HAP-1 (cell line): Measurements from ENCODE around the gene TSHZ2.

ENCODE experiments used
- DNase-seq, 2 experiments: peaks; one replicate each; pipeline ENCODE4 v3.0.0-alpha.2; 2016 to 2020; ENCODE audit warnings: low spot score in 2 of 2
- H3K27me3 ChIP-seq: fragments of 250-450 bp; sonication (Bioruptor Pico); 2 replicates; pipeline ENCODE4 v1.5.1; 2020; ENCODE audit warnings: low read depth, mild to moderate bottlenecking, moderate library complexity
- H3K36me3 ChIP-seq: fragments of 250-450 bp; sonication (Bioruptor Pico); replicated peaks from 2 replicates; pipeline ENCODE4 v1.5.1; 2020; ENCODE audit warnings: mild to moderate bottlenecking
- H3K4me1 ChIP-seq: fragments of 250-450 bp; sonication (Bioruptor Pico); 2 replicates; pipeline ENCODE4 v1.5.1; 2020; ENCODE audit warnings: mild to moderate bottlenecking
- H3K4me3 ChIP-seq: fragments of 250-450 bp; sonication (Bioruptor Pico); 2 replicates; pipeline ENCODE4 v1.5.1; 2020; ENCODE audit warnings: mild to moderate bottlenecking, moderate library complexity
- H3K9me3 ChIP-seq: fragments of 250-450 bp; sonication (Bioruptor Pico); 2 replicates; pipeline ENCODE4 v1.5.1; 2020; ENCODE audit warnings: mild to moderate bottlenecking, moderate library complexity
- in situ Hi-C: fragments of 300-500 bp; cut with MboI; formaldehyde crosslinking; loops from 3 replicates; pipeline ENCODE4 v1.14.3; 2020; ENCODE audit warnings: low sequenced_read_pairs, inconsistent platforms, mixed read lengths

Gene TSHZ2

GRCh38 chr20:52972190-52972937 is at the start of gene TSHZ2:
Gene TSHZ2, plus strand, starts transcription at chr20:52972358. Its CDS starts 936 bp downstream, at chr20:52973294.
- Histone ChIP-seq H3K27me3 (peaks cover 27% of the 10 kb centered on the region), H3K36me3 (no peaks in the 10 kb centered on the region), H3K4me3 (no peak within 1 kb of the TSS), H3K4me1 (no peaks in the 10 kb centered on the region), H3K9me3 (no peaks in the 10 kb centered on the region)
- DNase-seq, result no peak
- in situ Hi-C loops, result no loop called here

- H3K9me3 ChIP-seq, result no peaks in the 10 kb centered on the region
- no peaks in the 10 kb centered on the region for H3K36me3 ChIP-seq
- DNase-seq, result no peak
- H3K4me1 ChIP-seq, result no peaks in the 10 kb centered on the region
- H3K27me3 ChIP-seq, result no peaks in the 10 kb centered on the region
- in situ Hi-C loops, result no loop called here
- no peak overlapping the region for H3K4me3 ChIP-seq
Observed at GRCh38 chr20:52922436-52922835, 49.7 kb upstream of the TSHZ2 start.

GRCh38 chr20:52923123-52923937 is 48.8 kb upstream of the TSHZ2 start:
- H3K9me3 ChIP-seq, result no peaks in the 10 kb centered on the region
- no peaks in the 10 kb centered on the region for H3K4me1 ChIP-seq
- in situ Hi-C loops, result no loop called here
- DNase-seq, result no peak
- H3K4me3 ChIP-seq, result no peak overlapping the region
- H3K36me3 ChIP-seq, result no peaks in the 10 kb centered on the region
- no peaks in the 10 kb centered on the region for H3K27me3 ChIP-seq

- Histone ChIP-seq H3K36me3 (no peaks in the 10 kb centered on the region), H3K4me1 (no peaks in the 10 kb centered on the region), H3K9me3 (no peaks in the 10 kb centered on the region), H3K27me3 (no peaks in the 10 kb centered on the region), H3K4me3 (no peak overlapping the region)
- no peak for DNase-seq
- in situ Hi-C loops, result no loop called here
Observed at GRCh38 chr20:52924411-52925271, 47.5 kb upstream of the TSHZ2 start.

GRCh38 chr20:52926505-52926904 is 45.7 kb upstream of the TSHZ2 start:
- Histone ChIP-seq H3K27me3 (no peaks in the 10 kb centered on the region), H3K4me3 (no peak overlapping the region), H3K36me3 (no peaks in the 10 kb centered on the region), H3K4me1 (no peaks in the 10 kb centered on the region), H3K9me3 (no peaks in the 10 kb centered on the region)
- in situ Hi-C loops, result no loop called here
- DNase-seq, result no peak

- DNase-seq, result no peak
- H3K36me3 ChIP-seq, result no peaks in the 10 kb centered on the region
- H3K4me3 ChIP-seq, result no peak overlapping the region
- in situ Hi-C loops, result no loop called here
- H3K4me1 ChIP-seq, result no peaks in the 10 kb centered on the region
- H3K27me3 ChIP-seq, result no peaks in the 10 kb centered on the region
- no peaks in the 10 kb centered on the region for H3K9me3 ChIP-seq
Observed at GRCh38 chr20:52933867-52934266, 38.3 kb upstream of the TSHZ2 start.

GRCh38 chr20:52936351-52937340 is 35.5 kb upstream of the TSHZ2 start:
- DNase-seq, result no peak
- Histone ChIP-seq H3K9me3 (no peaks in the 10 kb centered on the region), H3K36me3 (no peaks in the 10 kb centered on the region), H3K27me3 (no peaks in the 10 kb centered on the region), H3K4me3 (no peak overlapping the region), H3K4me1 (no peaks in the 10 kb centered on the region)
- in situ Hi-C loops, result no loop called here

GRCh38 chr20:52937591-52938100 is 34.5 kb upstream of the TSHZ2 start:
- H3K9me3 ChIP-seq, result no peaks in the 10 kb centered on the region
- H3K4me3 ChIP-seq, result no peak overlapping the region
- no peaks in the 10 kb centered on the region for H3K36me3 ChIP-seq
- no peaks in the 10 kb centered on the region for H3K4me1 ChIP-seq
- in situ Hi-C loops, result no loop called here
- H3K27me3 ChIP-seq, result no peaks in the 10 kb centered on the region
- DNase-seq, result no peak

GRCh38 chr20:52939141-52939540 is 33.0 kb upstream of the TSHZ2 start:
- Histone ChIP-seq H3K4me3 (no peak overlapping the region), H3K4me1 (no peaks in the 10 kb centered on the region), H3K27me3 (no peaks in the 10 kb centered on the region), H3K36me3 (no peaks in the 10 kb centered on the region), H3K9me3 (no peaks in the 10 kb centered on the region)
- in situ Hi-C loops, result no loop called here
- DNase-seq, result no peak

- Histone ChIP-seq H3K4me1 (no peaks in the 10 kb centered on the region), H3K9me3 (no peaks in the 10 kb centered on the region), H3K36me3 (no peaks in the 10 kb centered on the region), H3K27me3 (no peaks in the 10 kb centered on the region), H3K4me3 (no peak overlapping the region)
- DNase-seq, result no peak
- in situ Hi-C loops, result no loop called here
Observed at GRCh38 chr20:52941808-52942207, 30.4 kb upstream of the TSHZ2 start.

GRCh38 chr20:52943185-52943841 is 28.8 kb upstream of the TSHZ2 start:
- DNase-seq, result no peak
- no peaks in the 10 kb centered on the region for H3K27me3 ChIP-seq
- no peaks in the 10 kb centered on the region for H3K4me1 ChIP-seq
- H3K4me3 ChIP-seq, result no peak overlapping the region
- H3K9me3 ChIP-seq, result no peaks in the 10 kb centered on the region
- no peaks in the 10 kb centered on the region for H3K36me3 ChIP-seq
- in situ Hi-C loops, result no loop called here

GRCh38 chr20:52945268-52945667 is 26.9 kb upstream of the TSHZ2 start:
- in situ Hi-C loops, result no loop called here
- Histone ChIP-seq H3K27me3 (no peaks in the 10 kb centered on the region), H3K4me3 (no peak overlapping the region), H3K9me3 (no peaks in the 10 kb centered on the region), H3K36me3 (no peaks in the 10 kb centered on the region), H3K4me1 (no peaks in the 10 kb centered on the region)
- DNase-seq, result no peak
